Kidney (tissue), 14 donors: ENCODE results near the gene BICD2. TPM values are rescaled to one million over a fixed set of nuclear protein-coding genes. Genes with fewer than 3 reads are reported as not detected.

Source experiments
- DNase-seq, 5 donors: peaks; one replicate each; pipeline ENCODE4 v3.0.0-alpha.2; 2013 to 2020
- FAIRE-seq: peaks from 2 replicates; lab custom pipeline; 2012; peaks lifted over from hg19 to GRCh38; lab: Jason Lieb, UNC
- H3K27ac ChIP-seq, 2 donors: one replicate each; pipeline ENCODE4 v1.7.0; 2013; ENCODE audit warnings: low read depth in 2 of 2, low read length in 2 of 2, inconsistent platforms in 1 of 2
- H3K27me3 ChIP-seq: one replicate; pipeline ENCODE4 v1.7.1; 2013; ENCODE audit warnings: low read length, inconsistent platforms; ENCODE audit not compliant: control insufficient read depth, insufficient read depth
- H3K36me3 ChIP-seq, 3 donors: one replicate each; pipeline versions ENCODE4 v1.7.0 to v1.7.1; 2013; ENCODE audit warnings: low read length in 3 of 3, control low read depth in 1 of 3, inconsistent platforms in 1 of 3; ENCODE audit not compliant: insufficient read depth in 3 of 3, control insufficient read depth in 2 of 3
- H3K4me1 ChIP-seq, 3 donors: one replicate each; pipeline versions ENCODE4 v1.7.0 to v1.7.1; 2013; ENCODE audit warnings: low read length in 3 of 3, inconsistent platforms in 1 of 3, low read depth in 1 of 3; ENCODE audit not compliant: control insufficient read depth in 2 of 3, insufficient read depth in 2 of 3
- H3K4me3 ChIP-seq, 3 donors: one replicate each; pipeline versions ENCODE4 v1.7.0 to v1.8.1; 2013; ENCODE audit warnings: low read length in 3 of 3, control low read depth in 1 of 3, inconsistent platforms in 1 of 3
- H3K9ac ChIP-seq, 3 donors: one replicate each; pipeline versions ENCODE4 v1.7.0 to v1.7.1; 2013; ENCODE audit warnings: low read length in 3 of 3, control low read depth in 1 of 3, inconsistent platforms in 1 of 3
- H3K9me3 ChIP-seq, 3 donors: one replicate each; pipeline versions ENCODE4 v1.7.0 to v1.7.1; 2013; ENCODE audit warnings: low read length in 3 of 3, control low read depth in 1 of 3, inconsistent platforms in 1 of 3; ENCODE audit not compliant: control insufficient read depth in 2 of 3, insufficient read depth in 1 of 3
- CTCF ChIP-seq: IDR thresholded peaks from 3 replicates; pipeline ENCODE4 v1.5.1; 2012; ENCODE audit warnings: mild to moderate bottlenecking, moderate library complexity, borderline replicate concordance; ENCODE audit not compliant: insufficient read depth; ENCODE audit errors: extremely low read depth
- intact Hi-C: fragments of 100-400 bp; cut with DNase I; formaldehyde crosslinking; loops from one replicate; pipeline ENCODE4 v1.11.1; 2022
- polyA plus RNA-seq: library from polyadenylated mRNA; stranded (reverse); fragments of 350-450 nt; fragmentation: Illumina TruSeq; extraction: RNeasy Lipid Tissue Mini Kit (QIAGEN cat#74804); gene quantifications from one replicate; pipeline ENCODE4 v1.2.3, GENCODE V29; 2014; ENCODE audit warnings: low read depth, low replicate concordance; ENCODE audit not compliant: insufficient read depth
- total RNA-seq: library from RNA; stranded (reverse); fragmentation: NEBNext Ultra II Directional; extraction: Animal tissue kit (Norgen Biotek cat#: 25700); gene quantifications from one replicate; pipeline ENCODE4 v1.2.1, GENCODE V29; 2021
- donor health status: control.
- donor health status: control.
- donor health status: control.
- donor health status: control.
- donor health status: control.
- donor health status: DM: yes; HTN: yes; CAD: no.
- donor health status: Normal renal cell carcinoma (clear cell type).

Gene BICD2
- total and polyA plus RNA-seq, 2 donors from 2014 or later, result 10.0 to 25.2 TPM

- H3K9me3 ChIP-seq, result no peaks in the 10 kb centered on the region
- intact Hi-C loops, result no loop called here
- FAIRE-seq, result no peak
- H3K4me1 ChIP-seq, result no peaks in the 10 kb centered on the region
- no peak overlapping the region for H3K27ac ChIP-seq
- no peak overlapping the region for H3K9ac ChIP-seq
- no peaks in the 10 kb centered on the region for H3K36me3 ChIP-seq
- H3K4me3 ChIP-seq, result no peak overlapping the region
- no peak for TF ChIP-seq CTCF
- no peak for DNase-seq
- no peaks in the 10 kb centered on the region for H3K27me3 ChIP-seq
Measured at GRCh38 chr9:92781899-92782298, 17.3 kb upstream of the BICD2 start.

GRCh38 chr9:92780206-92780605, 15.6 kb upstream of the BICD2 start:
- intact Hi-C loops, result no loop called here
- DNase-seq, result no peak
- FAIRE-seq, result no peak
- TF ChIP-seq CTCF, result no peak
- H3K4me3 ChIP-seq, result no peak overlapping the region
- H3K27me3 ChIP-seq, result no peaks in the 10 kb centered on the region
- H3K9me3 ChIP-seq, result no peaks in the 10 kb centered on the region
- no peaks in the 10 kb centered on the region for H3K36me3 ChIP-seq
- H3K4me1 ChIP-seq, result no peaks in the 10 kb centered on the region
- H3K9ac ChIP-seq, result no peak overlapping the region
- H3K27ac ChIP-seq, result no peak overlapping the region

GRCh38 chr9:92775466-92775865, 10.8 kb upstream of the BICD2 start:
- DNase-seq (no peak), FAIRE-seq (no peak)
- Histone ChIP-seq H3K36me3 (no peaks in the 10 kb centered on the region), H3K4me3 (no peak overlapping the region), H3K4me1 (no peaks in the 10 kb centered on the region), H3K9ac (no peak overlapping the region), H3K27ac (no peak overlapping the region), H3K9me3 (no peaks in the 10 kb centered on the region), H3K27me3 (no peaks in the 10 kb centered on the region)
- TF ChIP-seq CTCF, result no peak
- intact Hi-C loops, result no loop called here

GRCh38 chr9:92774274-92774673, 9.6 kb upstream of the BICD2 start:
- Histone ChIP-seq H3K36me3 (no peaks in the 10 kb centered on the region), H3K9ac (no peak overlapping the region), H3K9me3 (no peaks in the 10 kb centered on the region), H3K27me3 (no peaks in the 10 kb centered on the region), H3K4me3 (no peak overlapping the region), H3K4me1 (no peaks in the 10 kb centered on the region), H3K27ac (no peak overlapping the region)
- TF ChIP-seq CTCF, result no peak
- DNase-seq (no peak), FAIRE-seq (no peak)
- intact Hi-C loops, result no loop called here
